BLaER1 treated with 17β-estradiol and CSF1 and Interleukin-3, amounts not matched to agents 10 nM and 100 nM (cell line): ENCODE results near the gene IRS1.

ENCODE experiments used
- H3K27ac ChIP-seq, 11 experiments: shearing (Covaris generic); formaldehyde crosslinking; 2 replicates each; pipeline ENCODE4 v1.8.1; 2022
- H3K27me3 ChIP-seq, 11 experiments: shearing (Covaris generic); formaldehyde crosslinking; 2 replicates each; pipeline ENCODE4 v1.8.1; 2022
- H3K36me3 ChIP-seq, 11 experiments: shearing (Covaris generic); formaldehyde crosslinking; 2 replicates each; pipeline ENCODE4 v1.8.1; 2022
- H3K4me1 ChIP-seq, 10 experiments: shearing (Covaris generic); formaldehyde crosslinking; 2 replicates each; pipeline ENCODE4 v1.8.1; 2022
- H3K4me2 ChIP-seq, 11 experiments: shearing (Covaris generic); formaldehyde crosslinking; 2 replicates each; pipeline ENCODE4 v1.8.1; 2022
- H3K4me3 ChIP-seq, 10 experiments: shearing (Covaris generic); formaldehyde crosslinking; 2 replicates each; pipeline ENCODE4 v1.8.1; 2022
- H3K9ac ChIP-seq, 11 experiments: shearing (Covaris generic); formaldehyde crosslinking; 2 replicates each; pipeline ENCODE4 v1.8.1; 2022
- H3K9me3 ChIP-seq, 11 experiments: shearing (Covaris generic); formaldehyde crosslinking; replicated peaks in 1 of 11; 2 replicates each; pipeline ENCODE4 v1.8.1; 2022
- H4K20me1 ChIP-seq, 11 experiments: shearing (Covaris generic); formaldehyde crosslinking; 2 replicates each; pipeline ENCODE4 v1.8.1; 2022
- Cebpa-rat ChIP-seq, 11 experiments: shearing (Covaris generic); IDR thresholded peaks; 2 replicates each; pipeline ENCODE4 v1.8.1; 2022

IRS1 gene

DNA sequence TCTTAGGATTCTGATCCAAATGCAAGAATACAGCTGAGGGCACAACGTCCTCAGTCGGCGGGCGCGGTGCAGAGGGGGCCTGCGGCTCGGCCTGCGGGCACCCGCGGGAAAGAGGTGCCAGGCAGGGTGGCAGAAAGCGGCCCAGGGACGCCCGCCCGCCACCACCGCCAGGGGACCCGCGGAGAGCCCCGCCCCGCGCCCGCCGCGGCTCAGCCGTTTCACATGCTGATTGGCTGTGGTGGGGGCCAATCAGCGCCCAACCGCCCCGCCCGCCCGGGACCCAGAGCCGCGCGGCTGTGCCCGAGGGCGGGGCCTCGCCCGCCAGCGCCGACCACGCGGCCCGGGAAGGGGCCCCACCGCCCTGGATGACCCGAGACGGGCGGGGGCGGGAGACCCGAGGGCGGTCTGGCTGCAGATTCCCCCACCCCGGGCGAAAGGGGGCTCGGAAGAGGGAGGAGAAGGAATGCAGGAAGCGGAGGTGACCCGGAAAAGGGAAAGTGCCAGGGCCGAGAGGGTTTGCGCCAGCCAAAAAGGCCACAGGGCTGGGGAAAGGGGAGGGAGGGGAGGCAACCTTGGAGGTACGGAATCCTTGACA, 8.0 kb downstream of the IRS1 start:
- Histone ChIP-seq H3K9ac (peak overlapping the region; percentile 86 to 93 (median 89)), H3K27me3 (peaks cover 0 to 40% (median 0%) of the 10 kb centered on the region in 11 experiments; a peak in 4 of 22 replicates), H3K4me1 (peaks cover 43 to 59% (median 51%) of the 10 kb centered on the region in 10 experiments), H4K20me1 (peaks cover 0 to 15% (median 7%) of the 10 kb centered on the region in 11 experiments; a peak in 9 of 22 replicates), H3K27ac (peak overlapping the region; percentile 77 to 97 (median 92)), H3K4me3 (peak overlapping the region; percentile 61 to 76 (median 63)), H3K9me3 (peaks cover 0 to 9% (median 0%) of the 10 kb centered on the region in 11 experiments; a peak in 1 of 22 replicates), H3K4me2 (peak overlapping the region; percentile 58 to 99 (median 86)), H3K36me3 (0 out of 22 replicates have a peak, but pooled peaks cover 0 to 6% (median 0%) of the 10 kb centered on the region in 11 experiments)
- no peak for TF ChIP-seq Cebpa-rat (IDR thresholded peaks at IDR 0.05)

DNA sequence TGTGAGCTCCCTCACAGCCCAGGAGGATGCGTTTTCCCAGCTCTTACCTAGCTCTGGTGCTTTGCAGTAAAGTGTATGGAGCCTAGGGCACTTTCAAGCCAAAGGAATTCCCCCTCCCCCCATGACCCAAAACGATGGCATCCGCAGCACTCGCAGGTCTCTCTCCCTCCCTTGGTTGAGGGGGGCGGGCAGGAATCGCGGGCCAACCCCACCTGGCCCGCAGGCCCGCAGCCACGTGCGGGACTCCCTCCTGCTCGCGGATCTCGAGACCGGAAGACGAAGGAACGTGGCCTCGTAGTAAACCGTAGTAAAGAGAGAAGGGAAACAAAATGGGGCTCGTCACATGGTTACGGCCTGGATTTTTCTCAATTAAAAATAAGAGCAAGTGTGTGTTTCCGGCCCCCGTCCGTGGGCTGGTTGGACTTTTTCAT, 8.5 kb downstream of the IRS1 start:
- H3K9me3 ChIP-seq = peaks cover 0 to 14% (median 0%) of the 10 kb centered on the region in 11 experiments; a peak in 5 of 22 replicates
- peak overlapping the region; percentile 86 to 93 (median 89) for H3K9ac ChIP-seq
- H3K4me2 ChIP-seq = peak overlapping the region; percentile 58 to 99 (median 86)
- no peak for TF ChIP-seq Cebpa-rat (IDR thresholded peaks at IDR 0.05)
- peaks cover 0 to 3% (median 0%) of the 10 kb centered on the region in 11 experiments; a peak in 1 of 22 replicates for H3K36me3 ChIP-seq
- H4K20me1 ChIP-seq = peaks cover 0 to 10% (median 2%) of the 10 kb centered on the region in 11 experiments; a peak in 8 of 22 replicates
- peaks cover 38 to 54% (median 46%) of the 10 kb centered on the region in 10 experiments for H3K4me1 ChIP-seq
- H3K4me3 ChIP-seq = peak overlapping the region; percentile 61 to 76 (median 63)
- H3K27me3 ChIP-seq = peaks cover 0 to 36% (median 0%) of the 10 kb centered on the region in 11 experiments; a peak in 4 of 22 replicates
- peak overlapping the region; percentile 77 to 97 (median 92) for H3K27ac ChIP-seq

DNA sequence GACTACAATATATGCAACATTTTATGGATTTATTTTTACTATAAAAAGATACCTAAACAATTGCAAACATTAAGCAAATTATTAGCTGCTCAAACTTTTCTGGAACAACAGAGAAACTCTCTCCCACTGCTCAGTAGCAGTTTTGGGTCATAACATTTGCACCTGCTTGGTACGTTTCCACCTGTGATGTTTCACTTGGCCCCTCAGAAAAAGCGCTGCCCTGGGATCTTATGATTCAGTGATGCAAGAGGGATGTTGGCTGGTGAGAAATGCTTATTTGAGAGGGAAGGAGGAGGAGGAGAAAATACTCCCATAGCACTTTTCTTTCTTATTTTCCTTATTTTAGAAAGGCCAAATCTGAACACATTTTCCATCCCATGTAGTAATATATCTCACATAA, 9.2 kb downstream of the IRS1 start:
- TF ChIP-seq Cebpa-rat (IDR thresholded peaks at IDR 0.05) = no peak
- H3K27ac ChIP-seq = peak overlapping the region in 4 of 11 experiments; percentile 91 to 97 (median 94); a peak in 6 of 22 replicates
- H3K4me1 ChIP-seq = peaks cover 32 to 48% (median 40%) of the 10 kb centered on the region in 10 experiments
- H3K36me3 ChIP-seq = peaks cover 0 to 5% (median 0%) of the 10 kb centered on the region in 11 experiments; a peak in 2 of 22 replicates
- H4K20me1 ChIP-seq = peaks cover 0 to 4% (median 0%) of the 10 kb centered on the region in 11 experiments; a peak in 5 of 22 replicates
- peak overlapping the region in 10 of 11 experiments; percentile 58 to 99 (median 87); a peak in 16 of 22 replicates for H3K4me2 ChIP-seq
- H3K27me3 ChIP-seq = peaks cover 0 to 30% (median 0%) of the 10 kb centered on the region in 11 experiments; a peak in 2 of 22 replicates
- no peak overlapping the region for H3K4me3 ChIP-seq
- H3K9ac ChIP-seq = peak overlapping the region in 1 of 11 experiments; percentile 92; a peak in 1 of 22 replicates
- peaks cover 0 to 17% (median 0%) of the 10 kb centered on the region in 11 experiments; a peak in 5 of 22 replicates for H3K9me3 ChIP-seq

DNA sequence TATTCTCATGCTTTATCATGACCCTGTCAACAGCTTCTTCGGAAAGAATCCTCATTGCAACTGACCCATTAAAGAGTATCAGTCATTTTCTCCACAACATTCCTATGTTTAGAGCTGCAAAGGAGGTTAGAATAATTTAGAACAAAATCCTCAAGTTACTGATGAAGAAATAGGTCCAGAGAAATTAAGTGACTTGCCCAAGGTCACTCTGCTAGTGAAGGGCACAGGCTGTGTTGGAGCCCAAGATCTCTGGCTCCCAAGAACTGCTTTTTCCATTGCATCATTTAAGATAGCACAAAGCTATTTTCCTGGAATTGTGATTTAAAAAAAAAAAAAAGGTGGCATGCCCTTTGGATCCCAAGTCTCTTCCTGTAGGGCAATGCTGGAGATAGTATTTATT, 9.6 kb downstream of the IRS1 start:
- H3K27ac ChIP-seq = no peak overlapping the region
- H4K20me1 ChIP-seq = no peaks in the 10 kb centered on the region
- peaks cover 0 to 5% (median 0%) of the 10 kb centered on the region in 11 experiments; a peak in 2 of 22 replicates for H3K36me3 ChIP-seq
- H3K4me3 ChIP-seq = no peak overlapping the region
- H3K9ac ChIP-seq = no peak overlapping the region
- H3K4me1 ChIP-seq = peaks cover 28 to 43% (median 36%) of the 10 kb centered on the region in 10 experiments
- H3K4me2 ChIP-seq = no peak overlapping the region
- TF ChIP-seq Cebpa-rat (IDR thresholded peaks at IDR 0.05) = no peak
- H3K27me3 ChIP-seq = peaks cover 0 to 26% (median 0%) of the 10 kb centered on the region in 11 experiments; a peak in 2 of 22 replicates
- peaks cover 0 to 17% (median 4%) of the 10 kb centered on the region in 11 experiments; a peak in 6 of 22 replicates for H3K9me3 ChIP-seq

DNA sequence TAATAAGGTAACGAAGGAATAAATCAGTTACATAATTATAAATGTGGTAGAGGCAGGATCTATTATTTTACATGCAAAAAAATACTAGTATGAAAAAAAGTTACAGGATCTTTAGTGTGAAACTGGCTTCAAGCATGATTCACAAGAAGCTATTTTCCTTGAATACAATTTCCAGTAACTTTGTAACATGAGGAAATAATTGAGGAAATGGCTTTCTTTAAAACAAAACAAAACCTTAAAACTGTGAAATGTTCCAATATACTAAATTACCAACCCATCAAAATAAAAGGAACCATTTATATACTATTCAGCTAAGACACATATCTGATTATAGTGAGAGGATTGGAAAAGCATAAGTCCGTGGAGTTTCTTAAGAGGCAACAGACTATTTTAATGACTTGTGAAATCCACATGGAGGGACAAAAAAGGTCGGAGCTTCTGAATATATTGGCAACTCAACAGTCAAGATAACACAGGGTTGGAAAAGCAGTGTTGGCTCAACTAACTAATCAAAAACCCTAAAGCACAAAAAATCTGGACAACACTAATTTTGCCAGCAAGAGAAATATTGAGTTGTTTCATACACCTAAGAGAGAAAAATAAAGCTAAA, 10.6 kb downstream of the IRS1 start:
- Histone ChIP-seq H4K20me1 (no peaks in the 10 kb centered on the region), H3K27me3 (peaks cover 0 to 17% (median 0%) of the 10 kb centered on the region in 11 experiments; a peak in 2 of 22 replicates), H3K36me3 (peaks cover 0 to 6% (median 0%) of the 10 kb centered on the region in 11 experiments; a peak in 5 of 22 replicates), H3K4me3 (no peak overlapping the region), H3K9ac (no peak overlapping the region), H3K4me2 (no peak overlapping the region), H3K27ac (no peak overlapping the region), H3K9me3 (peaks cover under 1 to 26% (median 8%) of the 10 kb centered on the region in 11 experiments; a peak in 18 of 22 replicates), H3K4me1 (peaks cover 20 to 33% (median 27%) of the 10 kb centered on the region in 10 experiments)
- TF ChIP-seq Cebpa-rat (IDR thresholded peaks at IDR 0.05) = no peak

DNA sequence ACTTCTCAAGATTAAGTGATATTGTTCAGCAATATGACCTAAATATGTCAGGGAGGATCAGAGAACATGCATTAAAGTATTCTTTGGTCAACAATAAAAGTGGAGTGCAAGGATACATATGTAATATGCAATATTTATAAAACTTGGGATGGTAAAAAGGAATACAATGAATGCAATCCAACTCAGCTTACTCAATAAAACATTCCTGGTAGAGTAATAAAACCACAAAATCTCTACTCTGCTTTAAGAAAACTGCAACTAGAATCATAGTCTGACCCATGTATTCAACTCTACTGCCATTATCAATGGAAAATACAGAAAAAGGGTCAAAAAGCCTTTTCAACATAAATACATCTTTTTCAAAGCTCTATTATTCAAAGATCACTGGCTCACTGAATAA, 11.6 kb downstream of the IRS1 start:
- Histone ChIP-seq H3K36me3 (peaks cover 0 to 12% (median 0%) of the 10 kb centered on the region in 11 experiments; a peak in 6 of 22 replicates), H3K27ac (no peak overlapping the region), H3K9ac (no peak overlapping the region), H3K9me3 (peaks cover 5 to 35% (median 17%) of the 10 kb centered on the region in 11 experiments; a peak in 21 of 22 replicates), H3K4me3 (no peak overlapping the region), H3K4me1 (peaks cover 15 to 24% (median 18%) of the 10 kb centered on the region in 10 experiments), H3K4me2 (no peak overlapping the region), H3K27me3 (peaks cover 0 to 12% (median 0%) of the 10 kb centered on the region in 11 experiments; a peak in 1 of 22 replicates), H4K20me1 (no peaks in the 10 kb centered on the region)
- TF ChIP-seq Cebpa-rat (IDR thresholded peaks at IDR 0.05) = no peak

DNA sequence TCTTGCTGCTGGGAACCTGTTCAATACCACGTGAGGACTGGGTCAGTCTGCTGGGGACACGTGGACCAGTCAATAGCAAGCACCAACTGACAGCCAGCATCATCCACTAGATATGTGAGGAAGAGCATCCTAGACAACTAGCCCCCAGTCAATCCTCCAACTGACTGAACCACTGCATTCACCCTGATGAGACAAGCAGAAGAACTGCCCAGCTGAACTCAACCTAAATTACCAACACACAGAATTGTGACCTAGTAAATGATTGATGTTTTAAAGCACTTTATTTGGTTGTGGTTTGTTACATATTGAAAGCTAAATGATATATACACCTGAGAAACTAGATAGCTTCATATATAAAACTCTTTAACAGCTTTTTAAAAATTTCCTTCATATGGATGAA, 15.7 kb downstream of the IRS1 start:
- H3K36me3 ChIP-seq = peaks cover 0 to 23% (median 0%) of the 10 kb centered on the region in 11 experiments; a peak in 6 of 22 replicates
- H3K27ac ChIP-seq = no peak overlapping the region
- peaks cover 0 to 23% (median 4%) of the 10 kb centered on the region in 10 experiments; a peak in 10 of 20 replicates for H3K4me1 ChIP-seq
- no peaks in the 10 kb centered on the region for H4K20me1 ChIP-seq
- H3K4me3 ChIP-seq = no peak overlapping the region
- TF ChIP-seq Cebpa-rat (IDR thresholded peaks at IDR 0.05) = no peak
- peaks cover 0 to 9% (median 0%) of the 10 kb centered on the region in 11 experiments; a peak in 1 of 22 replicates for H3K27me3 ChIP-seq
- H3K9ac ChIP-seq = no peak overlapping the region
- H3K4me2 ChIP-seq = no peak overlapping the region
- peaks cover 12 to 49% (median 31%) of the 10 kb centered on the region in 11 experiments; a peak in 21 of 22 replicates for H3K9me3 ChIP-seq

DNA sequence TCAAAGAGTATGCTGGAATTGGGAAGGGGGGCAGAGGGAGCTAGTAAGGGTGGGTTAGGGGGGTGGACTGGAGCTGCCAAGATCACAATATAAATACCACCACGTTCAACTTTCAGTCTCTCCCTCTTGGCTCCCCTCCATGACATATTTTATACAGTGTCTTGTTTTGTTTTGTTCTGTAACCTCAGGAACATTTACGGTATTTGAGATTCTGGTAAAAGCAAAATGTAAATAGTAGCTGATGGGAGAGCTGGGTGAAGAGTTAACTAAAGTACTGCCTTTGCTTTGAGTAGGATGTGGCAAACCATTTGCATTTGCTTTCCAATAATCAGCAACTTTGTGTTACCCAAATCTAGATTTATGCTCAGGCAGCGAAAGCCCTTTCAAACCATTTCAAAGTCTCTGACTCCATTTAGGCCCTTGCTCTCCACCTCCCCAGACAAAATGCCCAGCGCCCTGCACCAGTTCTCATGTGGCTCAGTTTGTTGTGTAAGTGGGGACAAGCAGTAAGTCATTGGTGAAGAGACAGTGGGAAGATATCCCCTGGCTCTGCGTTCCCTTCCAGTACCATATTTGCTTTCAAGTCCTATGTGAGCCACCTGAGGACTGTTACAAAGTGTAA, 17.4 kb downstream of the IRS1 start:
- Histone ChIP-seq H3K4me2 (0 out of 22 replicates have a peak overlapping the region, but pooled peaks of 2 of the 11 experiments have one; percentile 4 to 6), H3K4me3 (no peak overlapping the region), H3K9ac (no peak overlapping the region), H3K9me3 (peaks cover 12 to 60% (median 42%) of the 10 kb centered on the region in 11 experiments), H3K4me1 (peaks cover 3 to 38% (median 12%) of the 10 kb centered on the region in 10 experiments; a peak in 16 of 20 replicates), H3K27ac (no peak overlapping the region), H3K36me3 (peaks cover 0 to 23% (median 0%) of the 10 kb centered on the region in 11 experiments; a peak in 6 of 22 replicates), H3K27me3 (peaks cover 0 to 19% (median 0%) of the 10 kb centered on the region in 11 experiments; a peak in 3 of 22 replicates), H4K20me1 (no peaks in the 10 kb centered on the region)
- no peak for TF ChIP-seq Cebpa-rat (IDR thresholded peaks at IDR 0.05)
